SU-DHL-6 (cell line): ENCODE data around the gene ARL2BP.

ENCODE experiments used
- H2AFZ ChIP-seq: fragments of 200-600 bp; sonication (generic); 2 replicates; pipeline ENCODE4 v1.6.1; 2014; ENCODE audit warnings: low read depth, mild to moderate bottlenecking, moderate library complexity, mixed read lengths, antibody characterized with exemption, low read length; ENCODE audit not compliant: severe bottlenecking
- H3F3A ChIP-seq: fragments of 200-600 bp; shearing (Covaris generic); 2 replicates; pipeline ENCODE4 v1.6.0; 2016; ENCODE audit warnings: antibody characterized with exemption, mild to moderate bottlenecking; ENCODE audit not compliant: insufficient read depth
- H3K27ac ChIP-seq: fragments of 200-600 bp; sonication (generic); 2 replicates; pipeline ENCODE4 v1.5.1; 2016; ENCODE audit warnings: low read depth, mild to moderate bottlenecking, low read length, moderate library complexity, mixed read lengths
- H3K27me3 ChIP-seq: fragments of 200-600 bp; sonication (generic), shearing (Covaris generic); 2 replicates; pipeline ENCODE4 v1.6.0; 2014; ENCODE audit warnings: mild to moderate bottlenecking, low read length
- H3K36me3 ChIP-seq: fragments of 200-600 bp; sonication (generic); 2 replicates; pipeline ENCODE4 v1.6.1; 2014; ENCODE audit warnings: mild to moderate bottlenecking, low read length, mixed read lengths
- H3K4me2 ChIP-seq: fragments of 300-600, 200-600 bp; shearing (Covaris generic), sonication (generic); 2 replicates; pipeline ENCODE4 v1.6.0; 2014; ENCODE audit warnings: low read length, low read depth, mild to moderate bottlenecking; ENCODE audit not compliant: poor library complexity, severe bottlenecking
- H3K4me3 ChIP-seq: fragments of 200-600 bp; sonication (generic); 2 replicates; pipeline ENCODE4 v1.5.1; 2014; ENCODE audit warnings: antibody characterized with exemption, low read length, mild to moderate bottlenecking, mixed read lengths; ENCODE audit not compliant: insufficient read depth, poor library complexity, severe bottlenecking
- H3K79me2 ChIP-seq: fragments of 200-600 bp; sonication (generic); 2 replicates; pipeline ENCODE4 v1.6.1; 2014; ENCODE audit warnings: mild to moderate bottlenecking, low read length, moderate library complexity; ENCODE audit not compliant: insufficient read depth
- H3K9ac ChIP-seq: fragments of 200-600 bp; sonication (generic); 2 replicates; pipeline ENCODE4 v1.7.0; 2014; ENCODE audit warnings: mild to moderate bottlenecking, low read length
- H3K9me2 ChIP-seq: fragments of 200-600 bp; sonication (generic); replicated peaks from 2 replicates; pipeline ENCODE4 v1.6.1; 2014; ENCODE audit warnings: low read length; ENCODE audit not compliant: insufficient read depth
- H3K9me3 ChIP-seq: fragments of 200-600 bp; sonication (generic); 2 replicates; pipeline ENCODE4 v1.6.1; 2014; ENCODE audit warnings: low read length, mixed read lengths; ENCODE audit not compliant: insufficient read depth
- H4K20me1 ChIP-seq: fragments of 200-600 bp; sonication (generic); 2 replicates; pipeline ENCODE4 v1.6.1; 2014; ENCODE audit warnings: low read depth, mild to moderate bottlenecking, antibody characterized with exemption, low read length, moderate library complexity, mixed read lengths
- EZH2phosphoT487 ChIP-seq: fragments of 200-600 bp; sonication (generic), shearing (Covaris generic); conservative IDR thresholded peaks from 2 replicates; pipeline ENCODE4 v1.6.1; 2018; ENCODE audit warnings: mild to moderate bottlenecking, antibody characterized with exemption, low read length, moderate library complexity, mixed read lengths
- TF ChIP-seq, protein P1 (sequence below): fragments of 200-600 bp; sonication (generic); IDR thresholded peaks from one replicate; pipeline ENCODE4 v1.5.1; 2017; ENCODE audit warnings: antibody characterized with exemption, mild to moderate bottlenecking, low read length, moderate library complexity; ENCODE audit not compliant: insufficient read depth, poor library complexity, severe bottlenecking

The ARL2BP gene

DNA sequence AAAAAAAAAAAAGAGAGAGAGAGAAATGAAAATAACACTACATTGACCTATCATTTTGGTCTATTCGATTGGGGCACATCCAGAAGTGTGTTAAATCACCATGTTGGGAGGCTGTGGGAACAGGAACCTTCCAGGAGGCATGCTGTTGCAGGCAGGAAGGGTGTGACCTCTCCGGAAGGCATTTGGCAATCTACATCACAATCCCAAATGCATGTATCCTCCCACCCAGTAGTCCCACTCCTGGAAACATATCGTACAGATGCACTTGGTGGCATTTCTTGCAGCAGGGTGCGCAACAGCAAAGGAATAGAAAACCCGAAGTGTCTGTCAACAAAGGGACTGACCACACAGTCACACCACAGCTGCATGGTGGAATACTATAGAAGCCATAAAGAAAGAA, 31.5 kb downstream of the ARL2BP start:
- Histone ChIP-seq H3K4me2 (no peak overlapping the region), H3K27ac (no peak overlapping the region)

DNA sequence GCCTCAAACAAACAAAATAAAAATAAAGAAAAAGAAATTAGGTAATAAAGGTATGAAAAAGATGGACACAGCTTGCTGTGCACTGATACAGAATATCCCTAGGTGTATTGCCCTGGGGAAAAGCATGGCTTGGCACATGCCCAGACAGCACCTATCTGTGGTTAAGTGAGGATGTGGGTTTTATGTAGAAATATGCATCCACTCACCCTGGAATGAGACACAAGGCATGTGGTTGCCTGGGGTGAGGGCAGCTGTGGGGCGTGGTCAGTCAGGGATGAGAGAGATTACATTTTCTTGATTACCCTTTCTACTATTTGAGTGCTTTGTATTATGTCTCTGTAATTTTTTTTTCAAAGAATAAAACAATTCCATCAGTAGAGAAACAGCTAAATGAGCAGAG, 32.5 kb downstream of the ARL2BP start:
- Histone ChIP-seq H3K36me3 (no peaks in the 10 kb centered on the region), H3K79me2 (no peaks in the 10 kb centered on the region), H3K9me2 (no peaks in the 10 kb centered on the region), H3F3A (no peaks in the 10 kb centered on the region), H3K4me2 (no peak overlapping the region), H2AFZ (no peak overlapping the region), H3K4me3 (no peak overlapping the region), H4K20me1 (no peaks in the 10 kb centered on the region), H3K27ac (no peak overlapping the region), H3K9ac (no peak overlapping the region), H3K27me3 (no peaks in the 10 kb centered on the region), H3K9me3 (no peaks in the 10 kb centered on the region)
- no peak for TF ChIP-seq EZH2phosphoT487
- TF ChIP-seq, protein P1, sequence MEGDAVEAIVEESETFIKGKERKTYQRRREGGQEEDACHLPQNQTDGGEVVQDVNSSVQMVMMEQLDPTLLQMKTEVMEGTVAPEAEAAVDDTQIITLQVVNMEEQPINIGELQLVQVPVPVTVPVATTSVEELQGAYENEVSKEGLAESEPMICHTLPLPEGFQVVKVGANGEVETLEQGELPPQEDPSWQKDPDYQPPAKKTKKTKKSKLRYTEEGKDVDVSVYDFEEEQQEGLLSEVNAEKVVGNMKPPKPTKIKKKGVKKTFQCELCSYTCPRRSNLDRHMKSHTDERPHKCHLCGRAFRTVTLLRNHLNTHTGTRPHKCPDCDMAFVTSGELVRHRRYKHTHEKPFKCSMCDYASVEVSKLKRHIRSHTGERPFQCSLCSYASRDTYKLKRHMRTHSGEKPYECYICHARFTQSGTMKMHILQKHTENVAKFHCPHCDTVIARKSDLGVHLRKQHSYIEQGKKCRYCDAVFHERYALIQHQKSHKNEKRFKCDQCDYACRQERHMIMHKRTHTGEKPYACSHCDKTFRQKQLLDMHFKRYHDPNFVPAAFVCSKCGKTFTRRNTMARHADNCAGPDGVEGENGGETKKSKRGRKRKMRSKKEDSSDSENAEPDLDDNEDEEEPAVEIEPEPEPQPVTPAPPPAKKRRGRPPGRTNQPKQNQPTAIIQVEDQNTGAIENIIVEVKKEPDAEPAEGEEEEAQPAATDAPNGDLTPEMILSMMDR, result no peak

More for the DNA sequence above, 31.5 kb downstream of the ARL2BP start:
- Histone ChIP-seq H3K9me2 (no peaks in the 10 kb centered on the region), H3K27me3 (no peaks in the 10 kb centered on the region), H2AFZ (no peak overlapping the region), H3K9ac (no peak overlapping the region), H3K36me3 (no peaks in the 10 kb centered on the region), H3K79me2 (no peaks in the 10 kb centered on the region), H3K4me3 (no peak overlapping the region), H3F3A (no peaks in the 10 kb centered on the region), H3K9me3 (no peaks in the 10 kb centered on the region), H4K20me1 (no peaks in the 10 kb centered on the region)
- TF ChIP-seq, protein P1, result no peak
- no peak for TF ChIP-seq EZH2phosphoT487

DNA sequence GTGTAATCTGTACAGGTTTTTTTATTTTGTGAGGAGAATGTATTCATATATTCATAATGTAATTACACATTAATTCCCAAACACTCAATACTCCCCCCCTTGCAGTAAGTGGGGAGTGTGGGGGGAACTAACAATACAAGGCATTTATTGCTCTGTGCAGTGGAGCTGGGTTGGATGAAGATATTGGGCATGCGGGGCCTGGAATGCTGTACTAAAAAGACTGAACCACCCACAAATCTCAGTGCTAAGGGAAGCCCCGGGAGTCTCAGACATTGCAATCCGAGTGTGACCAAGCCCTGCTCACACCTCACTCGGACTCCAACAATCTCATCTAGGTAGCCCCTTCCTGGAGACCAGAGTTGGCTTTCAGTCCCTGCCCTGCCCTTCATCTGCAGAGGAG, 33.4 kb downstream of the ARL2BP start:
- H4K20me1 ChIP-seq, result no peaks in the 10 kb centered on the region
- no peaks in the 10 kb centered on the region for H3K9me3 ChIP-seq
- no peaks in the 10 kb centered on the region for H3K79me2 ChIP-seq
- H3K27ac ChIP-seq, result no peak overlapping the region
- H3K4me2 ChIP-seq, result no peak overlapping the region
- H3K9me2 ChIP-seq, result no peaks in the 10 kb centered on the region
- H2AFZ ChIP-seq, result no peak overlapping the region
- no peak overlapping the region for H3K9ac ChIP-seq
- H3K4me3 ChIP-seq, result no peak overlapping the region
- H3F3A ChIP-seq, result no peaks in the 10 kb centered on the region
- TF ChIP-seq, protein P1, result no peak
- TF ChIP-seq EZH2phosphoT487, result no peak
- H3K36me3 ChIP-seq, result no peaks in the 10 kb centered on the region
- H3K27me3 ChIP-seq, result no peaks in the 10 kb centered on the region
